Middle frontal gyrus (tissue), 1 donor: Measurements from ENCODE around the gene STIP1.

Source experiments
- DNase-seq: peaks from one replicate; pipeline ENCODE4 v3.0.0-alpha.2; 2015; ENCODE audit warnings: low spot score; ENCODE audit errors: extremely low spot score

Gene STIP1

DNA sequence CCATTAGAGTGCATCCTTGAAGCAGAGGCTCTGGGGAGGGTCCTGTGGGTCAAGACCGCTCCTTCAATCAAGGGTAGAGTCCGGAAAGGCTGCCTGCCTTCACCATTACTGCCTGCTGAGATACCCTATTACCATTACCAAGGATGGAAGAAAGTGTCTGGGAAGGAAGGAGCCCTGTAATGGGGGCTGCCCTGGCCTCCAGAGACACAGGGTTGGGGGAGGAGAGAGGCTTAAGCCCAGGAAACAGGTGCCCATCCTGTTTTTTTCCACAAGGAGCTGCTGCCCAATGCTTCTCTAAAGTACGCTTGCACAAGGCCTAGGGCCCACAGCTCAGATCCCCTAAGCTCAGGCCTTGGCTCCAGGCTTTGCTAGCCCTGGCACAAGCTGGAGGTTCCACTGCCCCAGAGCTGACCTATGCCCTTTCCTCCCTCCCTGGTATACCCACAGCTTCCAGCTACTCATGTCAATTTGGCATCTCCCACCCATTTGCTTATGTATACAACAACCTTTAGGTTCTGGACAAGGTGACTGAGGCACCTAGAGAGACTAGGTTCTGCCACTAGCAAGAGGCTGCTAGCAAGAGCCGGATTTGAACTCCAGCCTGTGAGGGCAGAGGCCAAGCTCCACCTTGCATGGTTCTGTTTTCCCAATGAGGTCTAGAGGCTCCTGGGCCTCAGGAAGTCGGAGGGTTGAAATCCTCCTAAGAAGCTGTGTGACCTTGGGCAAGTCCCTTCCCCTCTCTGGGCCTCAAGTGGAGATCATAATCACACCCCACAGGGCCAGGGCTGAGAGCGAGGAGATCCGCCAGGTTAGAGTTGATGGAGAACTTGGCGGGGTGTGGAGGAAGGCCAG lies 63.8 kb downstream of the STIP1 start:
- DNase-seq: no peak

DNA sequence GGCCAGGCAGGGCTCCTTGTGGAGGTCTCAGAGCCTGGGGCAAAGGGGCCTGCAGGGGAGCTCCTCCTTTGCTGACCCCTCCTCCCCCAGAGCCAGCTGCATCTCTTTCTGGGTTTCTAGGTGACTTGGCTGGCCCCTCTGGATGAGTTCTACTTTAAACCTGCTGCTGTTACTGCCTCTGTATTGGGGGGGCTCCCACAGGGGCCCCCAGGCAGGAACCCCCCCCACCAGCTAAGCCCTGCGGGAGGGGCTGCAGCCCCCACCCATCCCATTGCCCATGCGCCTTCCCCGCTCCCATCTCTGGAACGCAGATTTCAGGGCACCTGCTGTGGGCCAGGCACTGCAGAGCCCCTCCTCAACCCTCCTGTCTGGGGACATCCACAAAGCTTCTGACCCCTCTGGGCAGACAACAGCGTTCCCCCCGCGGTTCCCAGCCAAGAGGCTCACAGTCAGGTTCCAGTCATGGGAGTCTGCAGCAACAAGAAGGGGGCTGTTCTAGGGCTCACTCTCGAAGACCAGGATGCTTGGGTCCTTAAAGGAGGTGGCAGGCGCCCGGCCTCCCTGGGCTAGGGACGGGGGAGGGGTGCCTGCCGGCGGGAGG lies 64.5 kb downstream of the STIP1 start:
- no peak for DNase-seq

DNA sequence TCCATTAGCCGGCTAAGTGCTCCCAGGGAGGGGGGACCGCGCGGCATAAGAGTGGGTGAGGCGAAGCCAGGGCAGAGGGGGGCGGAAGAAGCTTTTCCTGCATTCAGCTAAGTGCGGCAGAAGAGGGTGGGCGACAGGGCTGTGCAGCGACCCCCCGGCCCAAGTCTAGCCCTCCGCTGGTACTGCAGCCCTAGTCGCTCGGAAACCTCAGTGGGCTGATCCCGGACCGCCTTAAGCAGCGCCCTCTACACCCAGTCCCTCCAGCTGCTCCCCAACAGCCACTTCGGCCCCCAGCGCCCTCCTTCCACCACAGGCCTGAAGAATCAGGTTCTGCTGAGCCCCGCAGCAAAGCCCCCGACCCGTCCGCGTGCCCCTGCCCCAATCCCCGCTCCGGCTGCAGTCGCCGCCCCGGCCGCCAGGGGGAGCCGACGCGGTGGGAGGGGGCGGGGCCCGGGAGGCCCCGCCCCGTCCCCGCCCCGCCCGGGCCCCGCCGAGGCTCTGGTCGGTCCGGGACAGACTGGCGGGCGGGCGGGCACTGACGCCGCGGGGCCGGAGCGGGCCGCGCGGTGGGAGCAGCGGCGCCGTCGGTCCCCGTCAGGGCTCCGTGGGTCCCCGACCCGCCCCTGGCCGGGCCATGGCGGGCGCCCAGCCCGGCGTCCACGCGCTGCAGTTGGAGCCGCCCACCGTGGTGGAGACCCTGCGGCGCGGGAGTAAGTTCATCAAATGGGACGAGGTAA lies 65.2 kb downstream of the STIP1 start, which contains the start of gene PLCB3:
PLCB3 (plus strand) TSS at position 515 of the 737 bp plus-strand sequence; CDS start at position 635, 120 bp downstream.
- DNase-seq: no peak

DNA sequence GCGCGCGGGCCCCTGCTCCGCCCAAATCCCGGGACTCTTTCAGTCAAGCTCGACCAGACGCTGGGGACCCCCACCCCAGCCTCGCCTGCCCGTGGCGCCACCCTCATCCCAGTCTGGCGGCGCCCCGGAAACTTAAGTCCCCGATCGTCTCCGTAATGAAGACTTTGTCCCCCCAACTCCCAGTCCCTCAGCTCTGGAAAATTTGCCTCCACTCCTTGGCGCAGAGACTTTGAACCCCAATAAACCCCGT lies 65.7 kb downstream of the STIP1 start:
- no peak for DNase-seq

DNA sequence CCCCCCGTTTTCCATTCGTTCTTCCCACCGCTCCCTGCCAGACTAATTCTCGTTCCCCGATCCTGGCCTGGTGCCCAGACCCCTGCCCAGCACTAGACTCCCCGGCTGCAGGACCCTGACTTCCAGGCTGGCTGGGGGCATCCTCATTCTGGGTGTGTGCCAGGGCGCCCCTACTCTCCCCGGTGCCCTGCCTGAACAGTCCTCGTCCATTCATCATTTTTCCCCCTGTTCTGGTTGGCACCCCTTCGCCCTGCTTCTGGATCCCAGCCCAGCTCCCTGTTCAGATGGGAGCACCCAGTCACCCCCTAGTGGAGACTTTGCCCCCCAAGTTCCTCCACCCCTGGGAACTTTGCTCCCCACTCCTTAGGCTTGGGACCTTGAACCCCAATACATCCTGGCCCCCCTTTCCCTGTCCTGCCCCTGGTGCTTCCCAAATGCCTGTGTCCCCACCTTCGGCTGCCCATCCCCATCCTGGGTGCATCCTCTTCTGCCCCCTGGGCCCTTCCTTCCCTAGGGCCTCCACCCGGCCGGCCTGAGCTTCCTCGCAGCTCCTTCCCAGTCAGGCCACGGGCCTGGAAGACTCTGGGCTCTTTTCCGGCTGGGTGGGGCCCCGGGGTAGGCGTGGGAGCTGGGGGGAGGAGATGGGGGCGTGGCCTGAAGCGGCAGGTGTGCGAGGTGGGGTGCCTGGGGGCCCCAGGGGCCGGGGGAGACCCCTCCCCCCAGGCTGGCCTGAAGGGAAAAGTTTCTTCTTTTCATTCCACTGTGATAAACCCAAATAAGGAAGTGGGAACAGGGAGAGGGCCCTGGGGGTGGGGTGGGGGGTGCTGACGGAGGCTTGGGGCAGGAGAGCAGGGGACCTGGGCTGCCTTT lies 66.3 kb downstream of the STIP1 start:
- DNase-seq: no peak

DNA sequence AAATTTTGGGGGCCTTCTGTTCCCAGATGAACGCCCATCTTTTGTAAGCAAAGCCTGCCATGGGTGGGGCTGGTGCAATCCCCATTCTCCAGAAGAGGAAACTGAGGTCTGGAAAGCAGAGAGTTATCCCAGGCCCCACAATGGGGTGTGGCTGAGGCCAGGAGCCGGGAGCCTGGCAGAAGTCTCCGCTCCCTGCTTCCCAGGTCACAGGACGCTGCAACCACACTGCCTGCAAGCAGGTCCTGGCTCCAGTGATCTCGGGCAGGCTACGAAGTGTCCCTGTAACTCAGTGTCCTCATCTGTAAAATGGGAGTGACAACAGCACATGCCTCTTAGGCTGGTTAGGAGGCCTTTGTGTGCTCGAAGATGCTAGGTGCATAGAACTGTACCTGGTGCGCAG lies 67.1 kb downstream of the STIP1 start:
- DNase-seq: no peak

DNA sequence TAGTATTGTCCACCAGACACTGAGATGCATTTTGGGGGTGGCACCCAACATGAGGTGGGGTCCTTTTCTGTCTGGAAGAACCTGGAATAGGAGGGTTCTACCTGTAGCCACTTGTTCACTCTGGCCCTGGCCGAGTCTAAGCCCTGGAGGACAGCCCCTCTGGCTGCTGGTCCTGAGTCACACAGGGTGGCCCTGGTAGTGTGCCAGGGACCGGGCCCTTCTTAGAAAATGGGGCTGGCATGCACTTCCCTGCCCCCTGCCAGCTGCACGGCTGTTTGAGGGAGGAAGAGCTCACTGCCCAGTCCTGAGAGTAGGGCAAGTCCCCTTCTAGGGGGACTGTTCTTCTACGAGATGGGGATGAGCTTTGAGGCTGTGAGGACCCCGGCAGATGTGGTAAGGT lies 67.5 kb downstream of the STIP1 start:
- DNase-seq: no peak
